Ishikawa (cell line): Measurements from ENCODE around the gene COX6B2.

Source experiments
- EGR1 ChIP-seq: IDR thresholded peaks from 2 replicates; pipeline ENCODE4 v1.6.1; 2012
- MAX ChIP-seq: IDR thresholded peaks from 2 replicates; pipeline ENCODE4 v1.6.1; 2012
- USF1 ChIP-seq: IDR thresholded peaks from 2 replicates; pipeline ENCODE4 v1.6.1; 2012

GRCh38 chr19:55322204-55322885 lies 32.2 kb downstream of the COX6B2 start:
- TF ChIP-seq EGR1: no peak
- TF ChIP-seq MAX: no peak
- no peak for TF ChIP-seq USF1
